Measurements from ENCODE around the gene SLC35C1.
"Not testable (repeated sequence)": the region's sequence is repeated elsewhere in the genome, so short reads cannot be mapped to it uniquely, and the experiment has no call there.

Gene SLC35C1

GRCh38 chr11:45811571-45812290 lies 6.8 kb downstream of the SLC35C1 start:
- DNase-seq, result no peak

GRCh38 chr11:45812581-45813548 lies 7.9 kb downstream of the SLC35C1 start:
- no peak for DNase-seq

GRCh38 chr11:45815747-45816146 lies 10.8 kb downstream of the SLC35C1 start:
- no peak for DNase-seq

- DNase-seq, result no peak
Measured at GRCh38 chr11:45816614-45817013, 11.7 kb downstream of the SLC35C1 start.

- DNase-seq, result no peak
Measured at GRCh38 chr11:45817191-45817590, 12.2 kb downstream of the SLC35C1 start.

- DNase-seq, result no peak
Measured at GRCh38 chr11:45818961-45819605, 14.1 kb downstream of the SLC35C1 start.

GRCh38 chr11:45820211-45820857 lies 15.4 kb downstream of the SLC35C1 start:
- DNase-seq, result no peak

GRCh38 chr11:45826492-45826891 lies 21.5 kb downstream of the SLC35C1 start:
- not testable (repeated sequence) for DNase-seq

GRCh38 chr11:45827123-45827522 lies 22.2 kb downstream of the SLC35C1 start:
- no peak for DNase-seq

- DNase-seq, result no peak
Measured at GRCh38 chr11:45828996-45829395, 24.0 kb downstream of the SLC35C1 start.

- DNase-seq, result no peak
Measured at GRCh38 chr11:45830596-45830995, 25.6 kb downstream of the SLC35C1 start.

GRCh38 chr11:45832811-45833441 lies 28.0 kb downstream of the SLC35C1 start:
- no peak for DNase-seq

- peak in 1 of 5 experiments; percentile 12 for DNase-seq
Measured at GRCh38 chr11:45833761-45834160, 28.8 kb downstream of the SLC35C1 start.

GRCh38 chr11:45834298-45834756 lies 29.4 kb downstream of the SLC35C1 start:
- DNase-seq, result peak in 1 of 5 experiments; percentile 77

GRCh38 chr11:45839204-45839603 lies 34.3 kb downstream of the SLC35C1 start:
- DNase-seq, result no peak

- DNase-seq, result not testable (repeated sequence)
Measured at GRCh38 chr11:45840251-45840650, 35.3 kb downstream of the SLC35C1 start.

GRCh38 chr11:45843158-45843924 lies 38.4 kb downstream of the SLC35C1 start:
- peak; percentile 76 to 88 (median 87) for DNase-seq

- DNase-seq, result no peak
Measured at GRCh38 chr11:45844822-45845578, 40.1 kb downstream of the SLC35C1 start.

- DNase-seq, result no peak
Measured at GRCh38 chr11:45846174-45846675, 41.3 kb downstream of the SLC35C1 start.
